Stimulated activated CD8-positive, alpha-beta memory T cell treated with anti-CD3 and anti-CD28 coated beads, Interleukin-15, amount 100 ng/mL, for 1 hour (primary cell): ENCODE measurements around the gene FTO.

Experiments
- DNase-seq: peaks from one replicate; pipeline ENCODE4 v3.0.0-alpha.2; 2020; ENCODE audit warnings: low read depth

The FTO gene

GRCh38 chr16:53755026-53755910 lies 51.3 kb downstream of the FTO start:
- no peak for DNase-seq

GRCh38 chr16:53756275-53756996 lies 52.5 kb downstream of the FTO start:
- DNase-seq, result no peak

GRCh38 chr16:53757971-53758609 lies 54.1 kb downstream of the FTO start:
- no peak for DNase-seq

- DNase-seq, result no peak
Measured at GRCh38 chr16:53761962-53762703, 58.2 kb downstream of the FTO start.

GRCh38 chr16:53766304-53767016 lies 62.5 kb downstream of the FTO start:
- DNase-seq, result no peak

GRCh38 chr16:53768167-53768566 lies 64.2 kb downstream of the FTO start:
- no peak for DNase-seq

GRCh38 chr16:53768593-53768992 lies 64.6 kb downstream of the FTO start:
- DNase-seq, result no peak

GRCh38 chr16:53769185-53769584 lies 65.2 kb downstream of the FTO start:
- DNase-seq, result no peak

- no peak for DNase-seq
Measured at GRCh38 chr16:53769787-53770186, 65.8 kb downstream of the FTO start.

- no peak for DNase-seq
Measured at GRCh38 chr16:53770641-53771040, 66.7 kb downstream of the FTO start.

- DNase-seq, result no peak
Measured at GRCh38 chr16:53771655-53772497, 67.9 kb downstream of the FTO start.

GRCh38 chr16:53773150-53773846 lies 69.3 kb downstream of the FTO start:
- no peak for DNase-seq

GRCh38 chr16:53773881-53774280 lies 69.9 kb downstream of the FTO start:
- DNase-seq, result no peak

GRCh38 chr16:53775106-53775820 lies 71.3 kb downstream of the FTO start:
- DNase-seq, result no peak

- no peak for DNase-seq
Measured at GRCh38 chr16:53775821-53776431, 72.0 kb downstream of the FTO start.

GRCh38 chr16:53779186-53779585 lies 75.2 kb downstream of the FTO start:
- no peak for DNase-seq

GRCh38 chr16:53780051-53780450 lies 76.1 kb downstream of the FTO start:
- no peak for DNase-seq

- DNase-seq, result no peak
Measured at GRCh38 chr16:53781023-53781605, 77.2 kb downstream of the FTO start.
